C4-2B (cell line): ENCODE measurements around the gene THUMPD3.

Source experiments
- ZFX ChIP-seq: fragments of 450-650 bp; IDR thresholded peaks from 2 replicates; pipeline ENCODE4 v1.6.1; 2017
- TF ChIP-seq, protein P1 (sequence below): fragments of 450-650 bp; conservative IDR thresholded peaks from 2 replicates; pipeline ENCODE4 v1.5.1; 2017; ENCODE audit warnings: mild to moderate bottlenecking

GRCh38 chr3:9399337-9399703 is 36.5 kb downstream of the THUMPD3 start:
- TF ChIP-seq, protein P1, sequence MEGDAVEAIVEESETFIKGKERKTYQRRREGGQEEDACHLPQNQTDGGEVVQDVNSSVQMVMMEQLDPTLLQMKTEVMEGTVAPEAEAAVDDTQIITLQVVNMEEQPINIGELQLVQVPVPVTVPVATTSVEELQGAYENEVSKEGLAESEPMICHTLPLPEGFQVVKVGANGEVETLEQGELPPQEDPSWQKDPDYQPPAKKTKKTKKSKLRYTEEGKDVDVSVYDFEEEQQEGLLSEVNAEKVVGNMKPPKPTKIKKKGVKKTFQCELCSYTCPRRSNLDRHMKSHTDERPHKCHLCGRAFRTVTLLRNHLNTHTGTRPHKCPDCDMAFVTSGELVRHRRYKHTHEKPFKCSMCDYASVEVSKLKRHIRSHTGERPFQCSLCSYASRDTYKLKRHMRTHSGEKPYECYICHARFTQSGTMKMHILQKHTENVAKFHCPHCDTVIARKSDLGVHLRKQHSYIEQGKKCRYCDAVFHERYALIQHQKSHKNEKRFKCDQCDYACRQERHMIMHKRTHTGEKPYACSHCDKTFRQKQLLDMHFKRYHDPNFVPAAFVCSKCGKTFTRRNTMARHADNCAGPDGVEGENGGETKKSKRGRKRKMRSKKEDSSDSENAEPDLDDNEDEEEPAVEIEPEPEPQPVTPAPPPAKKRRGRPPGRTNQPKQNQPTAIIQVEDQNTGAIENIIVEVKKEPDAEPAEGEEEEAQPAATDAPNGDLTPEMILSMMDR: no peak
- no peak for TF ChIP-seq ZFX
